Breast epithelium (tissue), 4 donors: Measurements from ENCODE around the gene MMP25. TPM values are rescaled to one million over a fixed set of nuclear protein-coding genes. Genes with fewer than 3 reads are reported as not detected.
A peak's percentile ranks its signal among the peaks of the same experiment; 100 is the strongest.

ENCODE experiments used
- DNase-seq, 2 donors: peaks; one replicate each; pipeline ENCODE4 v3.0.0-alpha.2; 2019; ENCODE audit warnings: low spot score in 2 of 2
- H3K27ac ChIP-seq, 2 donors: fragments of 200-600 bp; sonication (generic) in 1 of 2; one replicate each; pipeline ENCODE4 v1.5.1; 2016 to 2019; ENCODE audit warnings: mild to moderate bottlenecking in 1 of 2
- H3K27me3 ChIP-seq, 2 donors: fragments of 200-600 bp; sonication (generic) in 1 of 2; one replicate each; pipeline versions ENCODE4 v1.5.1 to v1.6.0; 2017 to 2019; ENCODE audit warnings: control low read depth in 1 of 2, mild to moderate bottlenecking in 1 of 2
- H3K36me3 ChIP-seq: fragments of 200-600 bp; one replicate; pipeline ENCODE4 v1.5.1; 2019
- H3K4me1 ChIP-seq, 2 donors: fragments of 200-600 bp; sonication (generic); one replicate each; pipeline ENCODE4 v1.5.1; 2016 to 2019; ENCODE audit warnings: control low read depth in 1 of 2
- H3K4me3 ChIP-seq, 3 donors: fragments of 200-600 bp; sonication (generic); 1 replicate in 2 of 3; 2 replicates in 1 of 3; pipeline ENCODE4 v1.5.1; 2016 to 2019; ENCODE audit warnings: mild to moderate bottlenecking in 3 of 3, moderate library complexity in 2 of 3
- H3K9me3 ChIP-seq, 2 donors: fragments of 200-600 bp; sonication (generic) in 1 of 2; one replicate each; pipeline ENCODE4 v1.5.1; 2016 to 2019; ENCODE audit warnings: control low read depth in 1 of 2
- POLR2A ChIP-seq: fragments of 450-650 bp; IDR thresholded peaks from one replicate; pipeline ENCODE4 v1.6.1; 2016; ENCODE audit warnings: antibody characterized with exemption, mild to moderate bottlenecking, moderate library complexity
- POLR2AphosphoS5 ChIP-seq, 3 donors: sonication (generic); formaldehyde crosslinking; IDR thresholded peaks; one replicate each; pipeline ENCODE4 v1.6.1; 2017; ENCODE audit warnings: antibody characterized with exemption in 3 of 3
- intact Hi-C: fragments of 100-400 bp; cut with DNase I; formaldehyde crosslinking; loops from one replicate; pipeline ENCODE4 v1.15.1; 2023; ENCODE audit warnings: low total_unique reads
- total RNA-seq, 3 donors: library from RNA; depleted of rRNA; stranded (reverse); fragments of >200 nt; gene quantifications; one replicate each; pipeline ENCODE4 v1.1.0, GENCODE V29; 2016
- TF ChIP-seq, protein P1 (sequence below), 3 donors: fragments of 450-650 bp; IDR thresholded peaks; one replicate each; pipeline ENCODE4 v1.5.1; 2016 to 2017; ENCODE audit warnings: antibody characterized with exemption in 3 of 3, mild to moderate bottlenecking in 3 of 3, moderate library complexity in 3 of 3

The MMP25 gene
- total RNA-seq, 3 donors from 2014 or later: 0.59 to 1.1 (median 0.98) TPM

DNA sequence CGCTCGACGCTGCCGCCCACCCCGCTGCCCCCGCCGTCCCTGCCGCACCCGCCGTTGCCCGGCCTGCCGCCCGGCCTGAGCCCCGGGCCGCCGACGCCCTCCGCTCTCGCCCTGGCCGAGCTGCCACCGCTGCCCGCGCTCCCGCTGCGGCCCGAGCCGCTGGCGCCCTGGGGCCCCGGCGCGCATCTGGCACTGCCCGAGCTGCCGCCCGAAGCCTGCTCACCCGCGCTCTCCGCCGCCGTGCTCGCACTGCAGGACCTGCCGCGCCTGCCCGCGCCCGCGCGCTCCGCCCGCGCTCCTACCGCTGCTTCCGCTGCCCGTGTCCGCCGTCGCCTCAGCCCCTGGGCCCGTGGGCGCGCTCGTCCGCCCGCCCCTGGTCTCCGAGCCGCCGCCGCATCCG lies 42.0 kb upstream of the MMP25 start:
- TF ChIP-seq POLR2A (no peak), POLR2AphosphoS5 (IDR thresholded peaks at IDR 0.05) (no peak)
- TF ChIP-seq, protein P1, sequence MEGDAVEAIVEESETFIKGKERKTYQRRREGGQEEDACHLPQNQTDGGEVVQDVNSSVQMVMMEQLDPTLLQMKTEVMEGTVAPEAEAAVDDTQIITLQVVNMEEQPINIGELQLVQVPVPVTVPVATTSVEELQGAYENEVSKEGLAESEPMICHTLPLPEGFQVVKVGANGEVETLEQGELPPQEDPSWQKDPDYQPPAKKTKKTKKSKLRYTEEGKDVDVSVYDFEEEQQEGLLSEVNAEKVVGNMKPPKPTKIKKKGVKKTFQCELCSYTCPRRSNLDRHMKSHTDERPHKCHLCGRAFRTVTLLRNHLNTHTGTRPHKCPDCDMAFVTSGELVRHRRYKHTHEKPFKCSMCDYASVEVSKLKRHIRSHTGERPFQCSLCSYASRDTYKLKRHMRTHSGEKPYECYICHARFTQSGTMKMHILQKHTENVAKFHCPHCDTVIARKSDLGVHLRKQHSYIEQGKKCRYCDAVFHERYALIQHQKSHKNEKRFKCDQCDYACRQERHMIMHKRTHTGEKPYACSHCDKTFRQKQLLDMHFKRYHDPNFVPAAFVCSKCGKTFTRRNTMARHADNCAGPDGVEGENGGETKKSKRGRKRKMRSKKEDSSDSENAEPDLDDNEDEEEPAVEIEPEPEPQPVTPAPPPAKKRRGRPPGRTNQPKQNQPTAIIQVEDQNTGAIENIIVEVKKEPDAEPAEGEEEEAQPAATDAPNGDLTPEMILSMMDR (IDR thresholded peaks at IDR 0.05): no peak
- Histone ChIP-seq H3K4me1 (no peaks in the 10 kb centered on the region), H3K27me3 (peaks cover 0 to 2% of the 10 kb centered on the region in 2 donors), H3K27ac (peak overlapping the region in 1 of 2 donors; percentile 48), H3K4me3 (peak overlapping the region in 2 of 3 donors; percentile 43 to 63), H3K9me3 (no peaks in the 10 kb centered on the region), H3K36me3 (no peaks in the 10 kb centered on the region)
- DNase-seq: no peak
- intact Hi-C loops: no loop called here

DNA sequence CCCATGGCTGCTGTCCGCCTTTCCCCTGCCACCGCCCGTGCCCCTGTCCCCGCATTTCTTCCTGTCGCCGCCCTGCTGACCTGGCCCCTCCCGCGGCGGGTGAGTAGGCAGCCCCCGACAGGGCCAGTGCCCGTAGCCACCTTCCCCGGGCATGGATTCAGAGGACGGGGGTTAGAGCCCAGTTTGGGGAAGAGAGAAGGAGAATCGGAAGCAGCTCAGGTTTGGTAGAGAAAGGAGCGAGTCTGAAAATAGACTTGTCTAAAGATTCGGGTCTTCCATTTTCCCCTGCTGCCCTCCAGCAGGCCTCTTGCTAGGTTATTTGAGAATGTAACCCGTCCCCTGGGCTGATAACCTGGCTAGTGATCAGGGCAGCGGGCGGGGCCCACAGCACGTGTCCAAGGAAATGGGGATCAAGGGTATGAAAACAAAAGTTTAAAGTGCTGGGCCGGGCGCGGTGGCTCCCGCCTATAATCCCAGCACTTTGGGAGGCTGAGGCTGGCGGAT lies 41.5 kb upstream of the MMP25 start:
- Histone ChIP-seq H3K9me3 (no peaks in the 10 kb centered on the region), H3K27ac (no peak overlapping the region), H3K4me1 (no peaks in the 10 kb centered on the region), H3K36me3 (no peaks in the 10 kb centered on the region), H3K4me3 (peak overlapping the region; percentile 17 to 63 (median 43)), H3K27me3 (peaks cover 0 to 2% of the 10 kb centered on the region in 2 donors)
- no peak for DNase-seq
- no peak for TF ChIP-seq POLR2AphosphoS5 (IDR thresholded peaks at IDR 0.05)
- TF ChIP-seq, protein P1 (IDR thresholded peaks at IDR 0.05): no peak
- TF ChIP-seq POLR2A: no peak
- intact Hi-C loops: no loop called here

DNA sequence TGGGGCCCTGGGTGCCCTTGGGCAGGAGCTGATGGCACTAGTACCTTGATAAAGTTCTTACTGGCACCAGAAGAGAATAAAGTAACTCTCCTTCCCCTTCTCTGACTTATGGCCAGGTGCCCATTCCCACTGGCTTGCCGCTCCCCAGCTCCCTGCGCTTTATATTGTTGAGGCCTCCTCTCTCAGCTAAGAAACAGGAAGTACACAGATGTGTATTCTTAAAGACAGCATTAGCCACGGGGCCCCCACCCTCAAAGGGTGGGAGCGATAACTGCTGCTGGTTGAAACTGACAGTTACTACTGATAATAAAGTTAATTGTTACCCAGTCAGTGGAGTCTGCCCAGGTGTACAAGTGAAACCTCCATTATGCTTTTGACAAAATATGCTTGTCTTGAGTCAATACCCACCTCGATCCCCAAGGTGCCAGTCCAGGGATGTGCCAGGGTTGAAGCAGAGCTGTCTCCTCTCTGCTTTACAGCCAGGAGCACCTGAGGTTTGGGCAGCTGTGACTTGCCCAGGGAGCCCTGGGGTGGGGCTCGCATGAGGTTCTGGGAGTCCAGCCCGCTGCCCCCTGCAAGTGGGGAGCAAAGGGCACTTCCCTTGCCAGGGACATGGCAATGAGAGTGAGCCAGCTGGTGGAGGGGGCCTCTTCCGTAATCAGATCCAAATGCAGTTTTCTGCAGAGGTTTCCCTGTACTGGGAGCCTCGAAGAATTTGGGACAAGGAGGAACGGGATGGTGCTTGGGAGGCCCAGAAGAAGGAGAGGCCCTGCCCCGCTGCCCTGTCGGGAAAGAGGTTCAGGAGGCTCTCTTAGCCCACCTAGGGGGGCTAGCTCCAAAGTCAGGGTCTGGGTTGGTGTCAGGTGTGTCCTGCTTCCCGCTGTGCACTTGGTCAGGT lies 39.1 kb upstream of the MMP25 start:
- Histone ChIP-seq H3K4me1 (no peaks in the 10 kb centered on the region), H3K36me3 (no peaks in the 10 kb centered on the region), H3K27me3 (peaks cover 0 to 16% of the 10 kb centered on the region in 2 donors), H3K27ac (no peak overlapping the region), H3K9me3 (no peaks in the 10 kb centered on the region), H3K4me3 (no peak overlapping the region)
- intact Hi-C loops: no loop called here
- DNase-seq: no peak
- TF ChIP-seq, protein P1 (IDR thresholded peaks at IDR 0.05): no peak
- TF ChIP-seq POLR2AphosphoS5 (IDR thresholded peaks at IDR 0.05) (no peak), POLR2A (no peak)

DNA sequence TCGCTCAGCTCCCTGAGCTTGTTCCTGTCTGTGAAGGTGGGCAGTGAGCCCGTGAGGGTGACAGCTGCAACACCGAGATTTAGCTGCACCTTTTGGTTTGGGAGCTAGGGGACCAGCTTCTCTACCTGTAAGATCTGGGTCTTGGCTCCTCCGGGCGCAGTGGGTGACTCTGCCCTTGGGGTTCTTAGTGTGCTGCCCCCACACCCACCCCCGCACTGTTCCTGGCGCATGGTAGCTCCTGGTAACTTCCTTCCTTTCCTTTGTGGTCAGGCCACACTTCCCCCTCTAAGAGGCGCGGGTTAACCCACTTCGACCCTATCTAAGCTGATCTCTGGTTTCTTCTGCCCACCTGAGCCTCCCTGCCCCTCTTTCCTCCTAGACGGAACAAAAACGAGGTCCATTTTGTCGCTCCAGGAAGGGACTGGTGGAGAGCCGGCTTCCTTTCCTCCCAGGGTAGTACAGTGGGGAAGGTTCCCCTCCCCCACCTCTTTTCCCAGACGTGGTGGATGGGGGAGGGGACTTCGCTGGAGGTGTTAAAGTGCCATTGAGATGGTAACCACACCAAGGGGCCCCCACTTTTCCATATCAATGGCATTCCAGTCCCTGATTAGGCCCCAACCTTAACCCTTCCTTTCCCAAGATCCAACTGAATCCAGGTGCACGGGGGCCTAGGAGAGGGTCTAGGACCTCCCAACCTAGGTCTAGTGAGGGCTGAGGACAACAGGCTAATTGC lies 38.2 kb upstream of the MMP25 start:
- no peak for DNase-seq
- Histone ChIP-seq H3K4me3 (no peak overlapping the region), H3K4me1 (no peaks in the 10 kb centered on the region), H3K27ac (no peak overlapping the region), H3K9me3 (no peaks in the 10 kb centered on the region), H3K27me3 (peaks cover 0 to 21% of the 10 kb centered on the region in 2 donors), H3K36me3 (no peaks in the 10 kb centered on the region)
- intact Hi-C loops: no loop called here
- TF ChIP-seq POLR2A: no peak
- TF ChIP-seq, protein P1 (IDR thresholded peaks at IDR 0.05): no peak
- no peak for TF ChIP-seq POLR2AphosphoS5 (IDR thresholded peaks at IDR 0.05)

DNA sequence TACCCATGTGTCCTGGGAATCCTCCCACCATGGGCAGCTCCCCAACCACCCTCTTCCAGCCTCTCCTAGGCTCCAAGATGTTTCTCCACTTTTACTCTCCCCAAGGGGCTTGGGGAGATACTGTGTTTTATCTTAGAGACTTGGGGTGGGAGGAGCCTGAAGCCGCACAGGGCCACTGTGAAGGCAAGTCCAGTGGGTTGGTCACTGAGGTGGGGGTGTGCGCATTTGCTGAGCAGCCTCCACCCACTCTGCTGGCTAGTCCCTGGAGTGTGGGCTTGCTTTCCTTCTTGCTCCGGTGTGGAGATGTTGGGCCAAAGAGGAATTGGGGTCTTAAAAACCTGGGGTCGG lies 37.7 kb upstream of the MMP25 start:
- no peaks in the 10 kb centered on the region for H3K36me3 ChIP-seq
- H3K27me3 ChIP-seq: peaks cover 0 to 25% of the 10 kb centered on the region in 2 donors
- intact Hi-C loops: no loop called here
- H3K4me3 ChIP-seq: no peak overlapping the region
- H3K9me3 ChIP-seq: no peaks in the 10 kb centered on the region
- DNase-seq: no peak
- no peak overlapping the region for H3K27ac ChIP-seq
- TF ChIP-seq POLR2AphosphoS5 (IDR thresholded peaks at IDR 0.05) (no peak), POLR2A (no peak)
- TF ChIP-seq, protein P1 (IDR thresholded peaks at IDR 0.05): no peak
- no peaks in the 10 kb centered on the region for H3K4me1 ChIP-seq
